GM12878 (cell line): Measurements from ENCODE around the gene GALNT18. TPM values are rescaled to one million over a fixed set of nuclear protein-coding genes. Genes with fewer than 3 reads are reported as not detected.

Experiments
- ATAC-seq: fragments of 200-7000 bp; cut with Tn5 transposase; 3 replicates; pipeline ENCODE4 v1.9.1; 2020; ENCODE audit warnings: mild to moderate bottlenecking, moderate library complexity
- BruUV-seq: library from RNA; stranded (reverse); fragments of 400-500 nt; replicated peaks from 2 replicates; lab custom pipeline; 2021; lab: Mats Ljungman, UMichigan
- CTCF ChIA-PET: fragments of 300-600 bp; sonication (Branson Sonifier 250); formaldehyde crosslinking; extraction: SDS; loops from one replicate; lab custom pipeline; 2021; ENCODE audit warnings: inconsistent platforms; lab: Yijun Ruan, JAX
- POLR2A ChIA-PET: fragments of 350-600 bp; formaldehyde crosslinking; extraction: SDS; loops from one replicate; lab custom pipeline; 2021; ENCODE audit warnings: inconsistent platforms; lab: Charles Lee
- RAD21 ChIA-PET: fragments of 300-600 bp; sonication (Branson Sonifier 250); formaldehyde crosslinking; loops from one replicate; lab custom pipeline; 2023; ENCODE audit warnings: antibody characterized with exemption; ENCODE audit not compliant: unreplicated experiment; lab: Charles Lee
- SMC1A ChIA-PET: fragments of 300-600 bp; sonication (Branson Sonifier 250); formaldehyde crosslinking; loops from one replicate; lab custom pipeline; 2023; ENCODE audit not compliant: unreplicated experiment, uncharacterized antibody; lab: Charles Lee
- DNase-seq: peaks from one replicate; pipeline ENCODE4 v3.0.0-alpha.2; 2011; ENCODE audit warnings: low read depth, low spot score
- FAIRE-seq: peaks from 3 replicates; lab custom pipeline; 2011; peaks lifted over from hg19 to GRCh38; lab: Jason Lieb, UNC
- H2AFZ ChIP-seq: 2 replicates; pipeline ENCODE4 v1.6.0; 2011; ENCODE audit warnings: low read depth, low read length, control low read depth; ENCODE audit not compliant: control insufficient read depth
- H3K27ac ChIP-seq: 2 replicates; pipeline ENCODE4 v1.5.1; 2011; ENCODE audit warnings: control low read depth; ENCODE audit not compliant: control insufficient read depth, insufficient read depth
- H3K27me3 ChIP-seq, 2 experiments: replicated peaks in 1 of 2; 2 replicates each; pipeline versions ENCODE4 v1.6.0 to v1.6.1; 2011; ENCODE audit warnings: low read length in 1 of 2; ENCODE audit not compliant: control insufficient read depth in 2 of 2, insufficient read depth in 2 of 2
- H3K36me3 ChIP-seq, 2 experiments: 2 replicates each; pipeline ENCODE4 v1.5.1; 2011; ENCODE audit warnings: low read length in 1 of 2; ENCODE audit not compliant: control insufficient read depth in 2 of 2, insufficient read depth in 2 of 2
- H3K4me1 ChIP-seq: 2 replicates; pipeline ENCODE4 v1.6.1; 2011; ENCODE audit warnings: mild to moderate bottlenecking, low read length, moderate library complexity, mixed read lengths; ENCODE audit not compliant: control insufficient read depth, insufficient read depth
- H3K4me2 ChIP-seq: 2 replicates; pipeline ENCODE4 v1.6.0; 2011; ENCODE audit warnings: control low read depth; ENCODE audit not compliant: control insufficient read depth, insufficient read depth
- H3K4me3 ChIP-seq: fragments of 200-600 bp; sonication (generic); 2 replicates; pipeline ENCODE4 v1.5.1; 2016
- H3K79me2 ChIP-seq: 2 replicates; pipeline ENCODE4 v1.6.0; 2011; ENCODE audit warnings: low read length; ENCODE audit not compliant: control insufficient read depth, insufficient read depth
- H3K9ac ChIP-seq: 2 replicates; pipeline ENCODE4 v1.8.0; 2011; ENCODE audit warnings: low read length, control low read depth, mixed read lengths; ENCODE audit not compliant: control insufficient read depth, insufficient read depth
- H3K9me3 ChIP-seq: replicated peaks from 3 replicates; pipeline ENCODE4 v1.5.1; 2011; ENCODE audit warnings: mild to moderate bottlenecking, low read length; ENCODE audit not compliant: control insufficient read depth, insufficient read depth
- H4K20me1 ChIP-seq: 2 replicates; pipeline ENCODE4 v1.6.0; 2011; ENCODE audit not compliant: control insufficient read depth, insufficient read depth
- ATF3 ChIP-seq: IDR thresholded peaks from 2 replicates; pipeline ENCODE4 v1.6.1; 2011; ENCODE audit warnings: low read depth, mild to moderate bottlenecking, low read length, moderate library complexity, borderline replicate concordance; ENCODE audit errors: extremely low read depth
- BACH1 ChIP-seq: fragments of 450-650 bp; IDR thresholded peaks from 2 replicates; pipeline ENCODE4 v1.6.1; 2017; ENCODE audit warnings: mild to moderate bottlenecking, borderline replicate concordance
- DPF2 ChIP-seq: fragments of 450-650 bp; IDR thresholded peaks from 2 replicates; pipeline ENCODE4 v1.6.1; 2017; ENCODE audit warnings: mild to moderate bottlenecking
- IKZF2 ChIP-seq, 2 experiments: fragments of 450-650 bp; IDR thresholded peaks; 2 replicates each; pipeline ENCODE4 v1.6.1; 2017; ENCODE audit warnings: mild to moderate bottlenecking in 2 of 2, moderate library complexity in 2 of 2
- JUNB ChIP-seq: IDR thresholded peaks from 2 replicates; pipeline ENCODE4 v1.6.1; 2016; ENCODE audit warnings: antibody characterized with exemption, mild to moderate bottlenecking
- JUND ChIP-seq: IDR thresholded peaks from 2 replicates; pipeline ENCODE4 v1.6.1; 2012; ENCODE audit warnings: low read depth, mild to moderate bottlenecking, low read length, improper control_type of control experiment, moderate library complexity
- MEF2A ChIP-seq: IDR thresholded peaks from 2 replicates; pipeline ENCODE4 v1.6.1; 2011; ENCODE audit warnings: low read depth, mild to moderate bottlenecking, low read length, moderate library complexity; ENCODE audit not compliant: insufficient read depth
- MLLT1 ChIP-seq: fragments of 450-650 bp; IDR thresholded peaks from 2 replicates; pipeline ENCODE4 v1.6.1; 2016; ENCODE audit warnings: mild to moderate bottlenecking
- SMARCA5 ChIP-seq: fragments of 450-650 bp; IDR thresholded peaks from 2 replicates; pipeline ENCODE4 v1.6.1; 2017; ENCODE audit warnings: mild to moderate bottlenecking
- SP1 ChIP-seq: IDR thresholded peaks from one replicate; pipeline ENCODE4 v1.6.1; 2011; ENCODE audit warnings: low read depth, low read length
- WGBS: methylation state at CpG from one replicate; pipeline ENCODE4 v1.1.6; 2016; ENCODE audit warnings: low lambda C conversion rate; ENCODE audit not compliant: insufficient replicate concordance, insufficient coverage; ENCODE audit errors: missing lambda C conversion rate; 5-methylcytosine and 5-hydroxymethylcytosine counted together
- in situ Hi-C: fragments of 300-500 bp; cut with MboI; formaldehyde crosslinking; loops from 9 replicates; pipeline ENCODE4 v1.14.3; 2018; ENCODE audit warnings: mixed read lengths
- intact Hi-C: fragments of 100-400 bp; cut with micrococcal nuclease; formaldehyde crosslinking; loops from one replicate; pipeline ENCODE4 v1.14.2; 2022; ENCODE audit not compliant: unreplicated experiment
- polyA plus RNA-seq, 11 experiments: library from polyadenylated mRNA; depleted of rRNA in 4 of 11; unstranded in 6 of 11; stranded (reverse) in 5 of 11; fragments of >200 nt; fragmentation: Nextera tagmentation in 4 of 11; fragmentation: Illumina TruSeq in 1 of 11; extraction: Ambion mirVana in 4 of 11; extraction: Trizol in 1 of 11; gene quantifications; 1 replicate in 1 of 11; 2 replicates in 10 of 11; pipeline versions ENCODE4 v1.2.1 to v1.2.3, GENCODE V29; 2011 to 2016; ENCODE audit warnings: inconsistent platforms in 2 of 11, missing spikeins in 2 of 11, low read depth in 1 of 11
- total RNA-seq, 4 experiments: library from RNA; depleted of rRNA in 3 of 4; stranded (reverse); fragments of >200 nt in 3 of 4; fragmentation: Illumina TruSeq in 1 of 4; extraction: Trizol in 1 of 4; gene quantifications; 2 replicates each; pipeline versions ENCODE4 v1.2.1 to v1.2.3, GENCODE V29; 2013 to 2021
- TF ChIP-seq, protein P1 (sequence below): fragments of 150-350 bp; IDR thresholded peaks from 2 replicates; pipeline ENCODE4 v1.6.1; 2016; ENCODE audit warnings: low read depth, low read length
- TF ChIP-seq, protein P2 (sequence below): fragments of 450-650 bp; IDR thresholded peaks from 2 replicates; pipeline ENCODE4 v1.6.1; 2018; ENCODE audit warnings: mild to moderate bottlenecking, low read depth, moderate library complexity; ENCODE audit not compliant: partially characterized antibody

Gene GALNT18
- total and polyA plus RNA-seq, 10 of the 15 experiments (the other 5 are each of a cell fraction or from before 2014, with no cell fraction given) = 1.2 to 14.2 (median 6.3) TPM

- DNase-seq (no peak), FAIRE-seq (no peak), ATAC-seq (no peak)
- Histone ChIP-seq H2AFZ (no peak overlapping the region), H3K36me3 (0 out of 4 replicates have a peak, but pooled peaks cover 0 to 3% of the 10 kb centered on the region in 2 experiments), H3K9me3 (no peaks in the 10 kb centered on the region), H3K9ac (no peak overlapping the region), H3K27ac (no peak overlapping the region), H3K27me3 (no peaks in the 10 kb centered on the region), H3K4me1 (no peaks in the 10 kb centered on the region), H4K20me1 (no peaks in the 10 kb centered on the region), H3K4me3 (no peak overlapping the region), H3K4me2 (no peak overlapping the region), H3K79me2 (no peaks in the 10 kb centered on the region)
- POLR2A ChIA-PET = interaction anchor here (0.6 kb wide), 1 partner anchor 1660 kb away, joined by 3 read pairs; no protein-coding TSS in a partner anchor
- 42% methylated on average over 4 of the region's 4 CpGs for WGBS
- CTCF ChIA-PET = interaction anchor here (0.7 kb wide), 2 partner anchors 237 to 474 kb away, joined by 3 read pairs; no protein-coding TSS in a partner anchor
- TF ChIP-seq, protein P1, sequence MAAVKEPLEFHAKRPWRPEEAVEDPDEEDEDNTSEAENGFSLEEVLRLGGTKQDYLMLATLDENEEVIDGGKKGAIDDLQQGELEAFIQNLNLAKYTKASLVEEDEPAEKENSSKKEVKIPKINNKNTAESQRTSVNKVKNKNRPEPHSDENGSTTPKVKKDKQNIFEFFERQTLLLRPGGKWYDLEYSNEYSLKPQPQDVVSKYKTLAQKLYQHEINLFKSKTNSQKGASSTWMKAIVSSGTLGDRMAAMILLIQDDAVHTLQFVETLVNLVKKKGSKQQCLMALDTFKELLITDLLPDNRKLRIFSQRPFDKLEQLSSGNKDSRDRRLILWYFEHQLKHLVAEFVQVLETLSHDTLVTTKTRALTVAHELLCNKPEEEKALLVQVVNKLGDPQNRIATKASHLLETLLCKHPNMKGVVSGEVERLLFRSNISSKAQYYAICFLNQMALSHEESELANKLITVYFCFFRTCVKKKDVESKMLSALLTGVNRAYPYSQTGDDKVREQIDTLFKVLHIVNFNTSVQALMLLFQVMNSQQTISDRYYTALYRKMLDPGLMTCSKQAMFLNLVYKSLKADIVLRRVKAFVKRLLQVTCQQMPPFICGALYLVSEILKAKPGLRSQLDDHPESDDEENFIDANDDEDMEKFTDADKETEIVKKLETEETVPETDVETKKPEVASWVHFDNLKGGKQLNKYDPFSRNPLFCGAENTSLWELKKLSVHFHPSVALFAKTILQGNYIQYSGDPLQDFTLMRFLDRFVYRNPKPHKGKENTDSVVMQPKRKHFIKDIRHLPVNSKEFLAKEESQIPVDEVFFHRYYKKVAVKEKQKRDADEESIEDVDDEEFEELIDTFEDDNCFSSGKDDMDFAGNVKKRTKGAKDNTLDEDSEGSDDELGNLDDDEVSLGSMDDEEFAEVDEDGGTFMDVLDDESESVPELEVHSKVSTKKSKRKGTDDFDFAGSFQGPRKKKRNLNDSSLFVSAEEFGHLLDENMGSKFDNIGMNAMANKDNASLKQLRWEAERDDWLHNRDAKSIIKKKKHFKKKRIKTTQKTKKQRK = no peak
- TF ChIP-seq MLLT1 (no peak), SP1 (no peak), IKZF2 (IDR thresholded peaks at IDR 0.05) (no peak), ATF3 (no peak), BACH1 (no peak), SMARCA5 (no peak), MEF2A (no peak), JUNB (no peak), JUND (no peak), DPF2 (no peak)
- TF ChIP-seq, protein P2, sequence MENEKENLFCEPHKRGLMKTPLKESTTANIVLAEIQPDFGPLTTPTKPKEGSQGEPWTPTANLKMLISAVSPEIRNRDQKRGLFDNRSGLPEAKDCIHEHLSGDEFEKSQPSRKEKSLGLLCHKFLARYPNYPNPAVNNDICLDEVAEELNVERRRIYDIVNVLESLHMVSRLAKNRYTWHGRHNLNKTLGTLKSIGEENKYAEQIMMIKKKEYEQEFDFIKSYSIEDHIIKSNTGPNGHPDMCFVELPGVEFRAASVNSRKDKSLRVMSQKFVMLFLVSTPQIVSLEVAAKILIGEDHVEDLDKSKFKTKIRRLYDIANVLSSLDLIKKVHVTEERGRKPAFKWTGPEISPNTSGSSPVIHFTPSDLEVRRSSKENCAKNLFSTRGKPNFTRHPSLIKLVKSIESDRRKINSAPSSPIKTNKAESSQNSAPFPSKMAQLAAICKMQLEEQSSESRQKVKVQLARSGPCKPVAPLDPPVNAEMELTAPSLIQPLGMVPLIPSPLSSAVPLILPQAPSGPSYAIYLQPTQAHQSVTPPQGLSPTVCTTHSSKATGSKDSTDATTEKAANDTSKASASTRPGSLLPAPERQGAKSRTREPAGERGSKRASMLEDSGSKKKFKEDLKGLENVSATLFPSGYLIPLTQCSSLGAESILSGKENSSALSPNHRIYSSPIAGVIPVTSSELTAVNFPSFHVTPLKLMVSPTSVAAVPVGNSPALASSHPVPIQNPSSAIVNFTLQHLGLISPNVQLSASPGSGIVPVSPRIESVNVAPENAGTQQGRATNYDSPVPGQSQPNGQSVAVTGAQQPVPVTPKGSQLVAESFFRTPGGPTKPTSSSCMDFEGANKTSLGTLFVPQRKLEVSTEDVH = no peak
- SMC1A ChIA-PET = no interaction called here
- BruUV-seq = no TSS peak
- intact Hi-C loops (no loop called here), in situ Hi-C loops (no loop called here)
- RAD21 ChIA-PET = no interaction called here
These were observed 337.3 kb downstream of the GALNT18 start for GRCh38 chr11:11284481-11284880.
